CD4-positive, alpha-beta T cell treated with Interleukin-2 at 100 ng/mL for 4 hours (primary cell): Measurements from ENCODE around the gene HOXA5.
A peak's percentile ranks its signal among the peaks of the same experiment; 100 is the strongest.

Source experiments
- DNase-seq: peaks from one replicate; pipeline ENCODE4 v3.0.0-alpha.2; 2020; ENCODE audit warnings: low spot score

Gene HOXA5

DNA sequence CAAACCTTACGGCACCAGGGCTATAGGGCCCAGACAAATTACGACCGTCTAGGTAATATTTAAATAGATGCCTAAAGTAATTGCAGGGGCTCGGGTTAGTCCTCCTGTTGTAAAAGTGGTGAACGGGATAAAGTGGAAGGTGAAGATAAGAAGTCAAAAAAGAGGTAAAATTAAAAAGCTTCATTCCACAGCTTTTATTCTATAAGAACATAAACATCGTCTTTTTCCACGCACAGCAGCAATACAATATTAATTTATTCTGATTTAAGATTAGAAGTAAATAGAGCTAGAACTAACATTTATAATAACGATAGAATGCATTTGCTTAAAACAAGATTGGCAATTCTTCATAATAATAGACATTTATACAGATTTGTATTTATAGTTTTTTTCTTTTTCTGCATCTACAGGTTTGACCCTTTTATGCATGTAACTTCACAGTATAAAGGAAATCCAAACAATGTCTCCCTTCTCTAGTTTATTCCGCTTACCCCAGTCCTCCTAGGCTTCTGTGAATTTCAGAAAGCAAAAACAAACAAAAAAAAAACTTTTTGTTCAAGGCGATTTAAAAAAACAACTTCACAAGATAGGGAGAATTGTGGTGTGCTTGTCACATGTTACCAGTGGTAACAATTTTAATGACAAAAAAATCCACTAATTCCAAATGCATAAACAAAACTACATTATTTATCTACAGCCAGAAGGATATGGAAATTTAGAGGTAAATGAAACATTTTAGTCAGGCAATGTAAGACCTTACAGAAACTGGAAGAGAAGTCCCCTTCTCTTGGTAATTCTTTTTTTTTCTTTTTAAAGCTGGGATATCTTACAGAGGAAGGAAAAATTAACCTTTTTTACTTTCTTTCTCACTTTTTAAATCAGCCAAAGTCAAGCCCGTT lies 27.2 kb upstream of the HOXA5 start:
- no peak for DNase-seq

DNA sequence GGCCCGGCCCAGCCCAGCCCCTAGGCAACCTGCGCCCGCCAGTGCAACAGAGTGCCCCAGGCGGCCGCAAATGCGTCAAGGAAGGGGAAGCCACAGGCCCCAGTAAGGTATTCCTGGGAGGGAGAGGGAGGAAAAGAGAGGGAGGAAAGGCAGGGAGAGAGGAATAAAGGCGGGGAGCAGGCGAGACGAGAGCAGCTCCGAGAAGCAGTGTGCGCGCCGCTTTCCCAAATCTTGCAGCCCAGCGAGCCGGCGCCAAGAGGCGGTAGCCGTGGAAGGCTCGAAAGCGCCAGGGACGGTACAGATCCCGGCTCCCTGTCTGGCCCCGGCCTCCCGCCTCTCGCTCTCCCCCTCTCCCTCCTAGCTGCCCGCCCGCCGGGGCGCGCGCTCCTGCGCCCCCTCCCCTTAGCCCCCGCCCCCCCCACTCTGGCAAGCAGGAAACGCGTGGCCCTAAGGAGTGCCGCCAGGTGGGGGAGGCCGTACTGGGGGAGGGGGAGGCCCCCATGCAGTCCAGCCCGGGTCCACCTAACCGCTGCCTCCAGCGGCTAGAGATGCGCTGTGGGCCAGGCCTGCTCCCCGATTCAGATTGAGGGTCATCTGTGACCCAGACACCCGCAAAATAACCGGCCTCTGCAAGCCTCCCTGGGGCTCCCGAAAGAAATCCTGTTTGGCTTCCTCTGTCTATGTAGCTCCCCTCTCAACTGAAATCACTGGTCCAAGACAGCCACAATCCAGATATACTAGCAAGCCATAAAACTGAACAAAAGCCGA lies 26.4 kb upstream of the HOXA5 start:
- DNase-seq = no peak

DNA sequence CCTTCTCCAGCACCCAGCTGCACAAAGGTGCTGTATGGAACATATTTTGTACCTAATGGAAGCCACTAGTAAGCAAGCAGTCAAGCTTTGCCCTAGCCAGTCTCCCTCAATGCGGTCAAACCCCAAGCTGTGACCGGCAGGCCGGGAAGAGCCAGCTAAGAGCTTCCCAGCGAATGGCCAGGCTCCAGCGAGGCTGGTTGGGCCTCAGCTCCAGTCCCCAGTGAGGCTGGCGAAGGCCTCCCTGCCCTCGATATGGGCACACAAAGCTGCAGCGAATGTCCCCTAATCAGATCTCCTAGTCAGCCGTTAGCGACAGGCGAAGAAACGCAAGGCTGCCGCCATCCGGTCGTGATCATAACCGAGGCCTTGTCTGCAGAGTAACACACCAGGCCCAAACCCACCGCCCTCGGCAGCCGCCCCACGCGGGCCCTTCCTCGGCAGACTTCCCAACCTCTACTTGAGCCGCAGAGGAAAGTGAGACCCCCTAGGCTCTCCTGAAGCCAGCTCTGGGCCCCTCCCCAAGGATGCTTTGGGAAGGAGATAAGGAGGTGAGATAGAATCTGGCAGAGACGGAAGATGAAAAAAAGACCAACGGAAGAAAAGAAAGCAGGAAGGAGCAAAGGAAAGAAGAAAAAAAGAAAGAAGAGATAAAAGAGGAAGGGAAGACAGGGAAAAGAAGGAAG lies 24.9 kb upstream of the HOXA5 start:
- no peak for DNase-seq

DNA sequence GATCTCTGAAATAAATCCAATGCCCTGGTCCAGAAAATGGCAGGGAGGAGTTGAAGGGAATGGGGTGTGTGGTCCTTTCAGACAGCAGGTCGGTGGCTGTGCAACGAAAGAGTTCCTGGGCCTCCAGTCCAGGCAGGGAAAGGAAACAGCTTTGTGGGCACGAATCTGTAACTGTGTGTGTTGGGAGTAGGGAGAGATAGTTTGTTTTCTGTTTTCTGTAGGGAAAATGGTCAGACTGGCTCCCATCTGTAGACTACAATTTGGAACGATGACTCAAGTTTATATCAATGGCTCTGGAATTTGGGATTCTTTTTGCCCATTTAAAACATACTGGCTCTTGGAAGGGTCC lies 24.4 kb upstream of the HOXA5 start:
- no peak for DNase-seq

DNA sequence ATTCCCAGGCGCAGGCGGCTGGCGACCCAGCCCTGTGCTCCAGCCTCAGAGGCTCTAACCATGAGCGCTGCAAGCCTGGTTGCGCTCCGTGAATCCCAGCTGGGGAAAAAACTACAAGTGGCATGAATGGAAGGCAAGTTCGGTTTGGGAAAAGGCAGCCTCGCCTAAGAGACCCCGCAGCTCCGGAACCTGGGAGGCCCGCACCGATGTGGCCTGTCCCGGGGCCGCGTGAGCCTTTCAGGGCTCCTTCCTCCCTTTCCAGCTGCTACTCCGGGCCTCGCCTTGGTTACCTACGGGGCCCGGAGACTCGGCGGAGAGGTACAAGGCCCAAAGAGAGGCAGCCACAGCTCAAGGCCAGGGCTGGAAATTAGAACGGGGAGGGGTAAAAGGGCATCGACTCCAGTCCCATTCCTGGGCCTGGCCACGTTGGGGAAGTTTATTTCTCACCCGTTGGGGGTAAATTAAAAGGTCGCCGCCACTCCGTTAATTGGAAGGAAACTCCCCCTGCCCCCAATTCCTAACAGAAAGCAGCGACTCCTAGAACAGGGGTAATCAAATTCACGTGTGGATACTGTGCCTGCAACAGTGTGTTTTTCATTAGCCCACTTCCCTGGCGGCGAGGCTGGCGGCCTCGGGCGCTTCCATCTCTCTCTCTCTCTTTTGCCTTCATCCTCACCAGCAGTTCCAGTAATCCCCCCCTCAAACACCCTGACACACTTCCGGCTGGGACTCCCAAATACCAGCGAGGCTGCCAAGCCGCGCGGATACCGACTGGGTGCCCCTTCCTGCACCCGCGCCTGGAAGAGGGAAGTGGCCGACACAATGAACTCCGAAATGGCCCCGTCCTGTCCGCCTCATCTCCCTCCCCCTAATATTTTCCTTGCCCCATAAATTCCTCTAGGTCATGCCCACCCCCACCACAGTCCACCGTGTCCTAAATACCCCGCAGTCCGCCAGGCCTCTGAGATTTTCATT lies 23.3 kb upstream of the HOXA5 start:
- DNase-seq = no peak

DNA sequence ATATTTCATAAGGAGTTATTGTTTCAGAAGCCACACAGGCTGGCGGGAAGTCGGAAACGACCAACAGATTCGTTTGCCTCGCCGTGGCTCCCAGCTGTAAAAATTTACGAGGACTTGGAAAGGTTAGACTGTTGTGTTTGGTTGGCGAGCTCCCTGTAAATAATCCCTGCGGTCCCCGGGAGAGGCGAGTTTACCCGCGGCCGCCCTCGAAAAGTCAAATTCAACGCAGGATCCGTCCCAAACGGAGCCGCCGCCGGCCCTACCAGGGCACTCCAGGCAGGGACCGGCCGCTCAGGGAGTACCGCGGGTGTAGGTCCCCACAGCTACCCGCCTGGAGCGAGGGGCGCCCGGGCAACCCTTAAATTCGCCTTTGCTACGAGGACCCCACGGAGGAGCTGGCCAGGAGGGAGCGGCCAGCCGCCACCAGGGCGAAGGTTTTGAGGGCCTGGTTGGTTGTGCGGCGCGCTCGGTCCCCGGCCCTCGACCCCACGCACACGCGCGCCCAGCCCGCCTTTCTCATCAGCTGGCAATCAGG lies 22.6 kb upstream of the HOXA5 start:
- DNase-seq = no peak

DNA sequence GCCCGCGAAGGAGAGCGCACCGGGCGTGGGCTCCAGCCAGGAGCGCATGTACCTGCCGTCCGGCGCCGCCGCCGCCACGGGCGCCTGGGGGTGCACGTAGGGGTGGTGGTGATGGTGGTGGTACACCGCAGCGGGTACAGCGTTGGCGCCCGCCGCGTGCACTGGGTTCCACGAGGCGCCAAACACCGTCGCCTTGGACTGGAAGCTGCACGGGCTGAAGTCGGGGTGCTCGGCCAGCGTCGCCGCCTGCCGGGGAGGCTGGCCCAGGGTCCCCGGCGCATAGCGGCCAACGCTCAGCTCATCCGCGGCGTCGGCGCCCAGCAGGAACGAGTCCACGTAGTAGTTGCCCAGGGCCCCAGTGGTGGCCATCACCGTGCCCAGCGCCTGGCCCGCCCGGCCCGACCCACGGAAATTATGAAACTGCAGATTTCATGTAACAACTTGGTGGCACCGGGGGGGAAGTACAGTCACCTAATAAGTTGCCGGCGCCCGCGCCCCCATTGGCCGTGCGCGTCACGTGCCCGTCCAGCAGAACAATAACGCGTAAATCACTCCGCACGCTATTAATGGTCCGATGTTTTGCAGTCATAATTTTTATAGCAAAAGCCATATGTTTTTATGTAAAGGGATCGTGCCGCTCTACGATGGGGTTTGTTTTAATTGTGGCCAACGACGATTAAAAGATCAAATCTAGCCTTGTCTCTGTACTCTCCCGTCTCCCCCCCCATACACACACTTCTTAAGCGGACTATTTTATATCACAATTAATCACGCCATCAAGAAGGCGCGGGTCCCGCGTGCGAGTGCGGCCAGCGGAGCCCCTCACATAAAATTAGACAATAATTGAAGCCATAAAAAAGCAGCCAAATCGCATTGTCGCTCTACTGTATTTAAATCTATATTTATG lies 21.9 kb upstream of the HOXA5 start, which contains the start of gene HOXA9:
HOXA9 (minus strand) TSS at position 449 of the 907 bp plus-strand sequence; CDS start at position 369, 80 bp downstream.
- no peak for DNase-seq

DNA sequence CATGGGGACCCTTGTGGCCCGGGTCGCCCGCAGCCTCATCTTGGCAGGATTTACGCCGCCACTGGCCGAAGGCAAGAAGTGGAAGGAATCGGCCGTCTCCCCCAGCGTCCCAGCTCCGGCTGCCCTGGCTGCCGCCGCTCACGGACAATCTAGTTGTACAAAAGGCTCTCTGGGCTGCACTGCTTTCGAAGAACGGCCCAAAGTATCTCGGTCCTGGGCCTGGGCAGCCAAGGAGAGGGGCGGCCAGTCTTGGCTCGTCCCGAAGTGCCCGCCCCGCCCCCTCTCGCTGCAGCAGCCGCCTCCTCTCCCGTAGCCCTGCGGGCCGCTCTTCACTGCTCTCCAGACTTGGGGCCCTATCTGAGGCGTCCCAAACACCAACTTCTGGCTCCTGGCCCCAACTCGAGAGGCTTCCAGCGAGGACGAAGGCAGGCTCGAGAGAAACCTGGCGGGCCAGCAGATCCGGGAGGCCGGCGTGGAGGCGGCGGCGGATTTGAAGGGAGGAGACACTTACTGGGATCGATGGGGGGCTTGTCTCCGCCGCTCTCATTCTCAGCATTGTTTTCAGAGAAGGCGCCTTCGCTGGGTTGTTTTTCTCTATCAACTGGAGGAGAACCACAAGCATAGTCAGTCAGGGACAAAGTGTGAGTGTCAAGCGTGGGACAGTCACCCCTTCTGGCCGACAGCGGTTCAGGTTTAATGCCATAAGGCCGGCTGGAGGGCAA lies 21.0 kb upstream of the HOXA5 start:
- no peak for DNase-seq

DNA sequence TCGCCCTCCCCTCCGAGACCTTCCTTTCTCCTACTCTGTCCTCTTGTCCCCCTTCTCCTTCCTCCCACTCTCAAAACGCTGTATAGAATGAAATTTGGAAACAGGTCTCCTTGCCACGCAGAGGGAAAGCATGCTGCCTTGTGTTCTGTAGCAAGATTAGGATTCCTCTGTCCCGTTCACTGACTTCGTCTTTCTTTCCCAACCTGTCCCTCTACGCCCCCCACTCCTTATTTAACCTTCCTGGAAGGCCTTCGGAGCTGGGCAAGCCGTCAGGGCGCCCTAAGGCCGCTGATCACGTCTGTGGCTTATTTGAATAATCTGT lies 20.5 kb upstream of the HOXA5 start:
- DNase-seq = no peak

DNA sequence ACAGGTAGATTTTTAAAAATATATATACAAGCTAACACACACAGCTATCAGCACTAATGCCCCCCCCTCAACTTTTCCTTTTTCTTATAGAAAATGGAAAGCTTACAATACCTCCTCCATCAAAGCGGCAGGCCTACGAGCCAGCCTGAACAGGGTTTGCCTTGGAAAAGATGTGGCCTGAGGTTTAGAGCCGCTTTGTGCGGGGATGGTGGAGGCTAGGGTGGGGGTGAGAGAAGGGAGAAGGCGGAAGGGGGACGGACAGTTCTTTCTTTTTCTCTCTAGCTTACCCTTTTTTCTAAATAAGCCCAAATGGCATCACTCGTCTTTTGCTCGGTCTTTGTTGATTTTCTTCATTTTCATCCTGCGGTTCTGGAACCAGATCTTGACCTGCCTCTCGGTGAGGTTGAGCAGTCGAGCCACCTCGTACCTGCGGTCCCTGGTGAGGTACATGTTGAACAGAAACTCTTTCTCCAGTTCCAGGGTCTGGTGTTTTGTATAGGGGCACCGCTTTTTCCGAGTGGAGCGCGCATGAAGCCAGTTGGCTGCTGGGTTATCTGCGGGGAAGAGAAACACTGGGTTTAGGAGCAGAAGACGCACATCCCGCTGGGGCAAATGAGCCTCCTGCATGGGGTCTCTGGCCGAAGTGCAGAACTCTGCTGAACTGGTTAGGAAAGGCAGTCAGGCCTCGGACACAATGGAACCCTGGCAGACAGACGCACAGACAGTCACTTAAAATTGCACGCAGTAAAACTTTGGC lies 20.0 kb upstream of the HOXA5 start:
- no peak for DNase-seq

DNA sequence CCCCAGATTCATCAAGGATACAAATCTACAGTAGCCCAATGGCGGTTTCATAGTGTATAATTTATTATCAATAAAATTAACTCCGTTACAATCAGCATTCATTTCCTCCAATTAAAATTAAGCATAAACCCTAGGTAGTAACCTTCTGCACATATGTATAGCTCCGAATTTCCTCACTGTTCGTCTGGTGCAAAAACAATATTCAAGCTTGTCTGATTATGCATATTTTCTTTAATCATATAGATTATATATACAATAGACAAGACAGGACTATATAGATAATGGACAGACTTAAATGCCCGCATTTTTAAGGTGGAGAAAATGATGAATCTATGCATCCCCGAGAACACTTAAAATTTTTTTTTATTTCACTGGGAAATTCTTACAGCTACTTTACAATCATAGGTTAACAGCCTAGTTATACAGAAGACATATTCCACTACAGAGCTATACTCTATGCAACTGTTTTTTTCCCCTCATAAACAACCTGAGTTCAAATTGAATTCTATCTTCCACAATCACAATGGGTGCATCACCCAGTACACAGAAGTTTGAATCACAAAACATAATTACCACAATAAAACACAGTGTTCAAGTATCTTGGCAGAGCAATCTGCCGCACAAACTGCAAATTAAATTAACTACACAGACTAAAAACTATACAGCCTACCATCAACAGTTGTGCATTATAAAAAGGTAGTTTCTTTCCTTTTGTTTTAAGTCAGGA lies 19.2 kb upstream of the HOXA5 start:
- no peak for DNase-seq

DNA sequence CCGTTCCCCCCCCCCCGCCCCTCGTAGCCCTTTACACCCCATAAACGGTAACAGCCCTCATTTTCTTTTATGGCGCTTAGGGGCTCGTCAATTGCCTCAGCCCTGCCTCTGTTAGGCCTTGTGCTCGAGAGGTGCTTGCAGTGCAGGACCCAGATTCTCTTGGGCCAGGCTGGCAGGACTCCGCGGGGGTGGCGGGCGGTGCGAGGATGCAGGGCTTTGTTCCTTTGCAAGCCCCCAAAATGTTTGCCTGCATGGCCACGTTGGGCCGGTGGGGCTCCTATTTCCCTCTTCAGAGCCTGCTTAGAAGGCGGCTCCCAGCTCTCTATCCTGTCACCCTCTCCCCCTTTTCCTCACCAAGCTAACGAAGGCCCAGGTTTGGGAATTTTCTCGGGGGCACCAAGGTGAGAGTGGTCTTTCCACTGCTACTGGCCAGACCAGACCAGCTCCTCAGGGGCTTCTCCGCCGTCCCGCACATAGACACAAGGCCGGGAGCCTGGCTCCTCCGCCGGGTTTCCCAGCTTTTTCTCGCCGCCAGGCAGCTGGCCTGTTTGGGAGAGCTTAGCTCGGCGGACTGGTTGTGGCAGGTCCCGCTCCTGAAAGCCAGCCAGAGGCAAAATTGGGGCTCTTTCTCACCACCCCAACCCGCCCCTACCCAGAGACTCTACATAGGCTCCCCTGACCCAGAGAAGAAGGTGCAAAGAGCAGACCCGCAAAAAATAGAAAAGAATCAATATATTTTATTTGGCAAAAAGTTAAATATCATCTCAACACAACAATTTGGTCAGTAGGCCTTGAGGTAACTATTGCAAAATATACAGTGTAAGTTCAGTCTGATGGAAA lies 18.5 kb upstream of the HOXA5 start:
- no peak for DNase-seq

DNA sequence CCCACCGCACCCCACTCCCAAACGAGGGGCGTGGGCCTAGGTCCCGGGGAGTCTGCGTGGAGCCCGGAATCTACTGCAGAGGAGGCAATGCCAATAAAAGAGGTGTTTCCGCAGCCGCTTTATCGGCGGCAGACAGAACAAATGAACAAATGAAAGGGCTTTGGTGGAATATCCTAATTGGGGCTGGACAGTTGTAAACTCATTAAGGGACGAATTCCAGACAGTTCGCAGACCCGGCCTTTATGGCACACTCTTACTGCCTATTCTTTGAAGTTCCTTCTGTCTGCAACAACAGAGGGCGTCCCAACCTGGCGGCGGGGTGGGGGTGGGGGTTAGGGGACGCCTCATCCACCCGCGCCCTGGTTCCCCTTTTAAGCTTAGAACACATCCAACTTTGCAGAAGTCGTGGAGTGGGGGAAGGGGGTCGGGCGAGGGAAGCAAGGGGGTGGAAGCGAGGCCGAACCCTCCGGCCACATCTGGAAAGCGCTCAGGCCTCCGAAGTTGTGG lies 17.8 kb upstream of the HOXA5 start:
- DNase-seq = no peak

DNA sequence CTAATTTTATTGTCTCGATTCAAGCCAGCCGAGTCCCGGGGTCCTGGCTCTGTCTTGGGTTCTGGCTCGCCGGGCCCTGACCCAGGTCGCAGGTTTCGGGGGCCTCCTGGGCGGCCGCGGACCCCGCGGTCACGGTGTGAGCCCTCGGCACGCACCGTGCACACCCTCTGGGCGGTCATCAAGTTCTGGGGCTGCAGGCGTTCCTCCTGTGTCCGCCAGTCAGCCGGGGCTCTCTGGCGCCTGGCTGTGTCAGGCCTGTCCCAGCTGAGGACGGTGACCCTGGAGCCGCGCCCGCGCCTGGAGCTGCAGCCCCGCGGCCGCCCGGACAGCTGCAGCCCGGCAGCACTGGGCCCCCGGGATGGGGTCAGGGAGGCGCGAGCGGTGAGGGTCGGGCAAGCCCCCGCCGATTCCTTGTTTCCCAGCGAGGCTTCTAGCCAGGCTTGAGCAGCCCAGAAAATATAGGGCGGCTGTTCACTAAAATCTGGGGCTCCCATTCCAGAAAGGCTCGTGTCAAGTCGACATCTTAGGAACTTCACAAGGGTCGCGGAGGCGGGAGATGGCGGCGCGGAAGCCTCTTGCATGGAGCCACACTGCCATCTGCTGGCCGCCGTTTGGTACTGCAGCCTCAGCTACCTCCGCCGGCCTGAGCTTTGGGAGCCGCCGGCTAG lies 17.2 kb upstream of the HOXA5 start:
- DNase-seq = peak; percentile 88

DNA sequence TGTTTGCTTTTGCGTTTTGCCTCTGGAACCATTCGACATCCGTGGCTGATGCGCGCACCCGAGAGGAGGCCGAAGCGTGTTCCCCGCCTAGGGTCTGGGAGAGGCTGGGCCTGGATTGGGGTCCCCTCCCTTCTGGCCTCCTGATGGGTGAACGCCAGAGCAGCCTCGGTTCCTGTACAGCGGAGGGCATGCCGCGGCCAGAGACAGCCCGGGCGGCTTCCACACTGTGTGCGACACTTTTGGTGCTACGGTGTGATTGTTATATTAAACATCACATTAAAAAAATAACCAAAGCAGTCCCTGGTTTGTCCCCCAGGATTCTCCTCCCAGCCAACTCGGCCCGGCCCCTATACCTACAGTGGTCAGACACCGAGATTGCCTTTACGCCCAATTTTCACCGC lies 16.7 kb upstream of the HOXA5 start:
- no peak for DNase-seq
